WERI-Rb-1 (cell line): Measurements from ENCODE around the gene PDE1A.

Source experiments
- DNase-seq: peaks from one replicate; pipeline ENCODE4 v3.0.0-alpha.2; 2020
- H3K27ac ChIP-seq: fragments of 250-450 bp; sonication (Bioruptor Pico); 2 replicates; pipeline ENCODE4 v1.5.1; 2020; ENCODE audit warnings: mild to moderate bottlenecking, moderate library complexity
- H3K27me3 ChIP-seq: fragments of 250-450 bp; sonication (Bioruptor Pico); 2 replicates; pipeline ENCODE4 v1.5.1; 2021; ENCODE audit warnings: mild to moderate bottlenecking, low read depth, moderate library complexity; ENCODE audit not compliant: insufficient read depth, severe bottlenecking
- H3K36me3 ChIP-seq: fragments of 250-450 bp; sonication (Bioruptor Pico); 2 replicates; pipeline ENCODE4 v1.5.1; 2020; ENCODE audit warnings: mild to moderate bottlenecking, moderate library complexity
- H3K4me3 ChIP-seq: 2 replicates; pipeline ENCODE4 v1.5.1; 2011; ENCODE audit warnings: low read depth, mild to moderate bottlenecking, control low read depth, low read length
- H3K9me3 ChIP-seq: fragments of 250-450 bp; sonication (Bioruptor Pico); 2 replicates; pipeline ENCODE4 v1.5.1; 2021; ENCODE audit warnings: mild to moderate bottlenecking, moderate library complexity; ENCODE audit not compliant: severe bottlenecking
- CTCF ChIP-seq: IDR thresholded peaks from 2 replicates; pipeline ENCODE4 v1.5.1; 2011; ENCODE audit warnings: low read depth, mild to moderate bottlenecking, control low read depth, inconsistent platforms, low read length

The PDE1A gene

GRCh38 chr2:182384860-182385259 is 42.0 kb downstream of the PDE1A start:
- Histone ChIP-seq H3K4me3 (no peak overlapping the region), H3K27ac (no peak overlapping the region), H3K27me3 (no peaks in the 10 kb centered on the region), H3K9me3 (peaks cover 3% of the 10 kb centered on the region), H3K36me3 (no peaks in the 10 kb centered on the region)
- no peak for TF ChIP-seq CTCF
- no peak for DNase-seq

- H3K27me3 ChIP-seq, result no peaks in the 10 kb centered on the region
- DNase-seq, result no peak
- no peak for TF ChIP-seq CTCF
Measured at GRCh38 chr2:182381225-182381624, 45.6 kb downstream of the PDE1A start.

GRCh38 chr2:182379241-182379640 is 47.6 kb downstream of the PDE1A start:
- Histone ChIP-seq H3K4me3 (no peak overlapping the region), H3K27me3 (no peaks in the 10 kb centered on the region), H3K27ac (no peak overlapping the region), H3K36me3 (no peaks in the 10 kb centered on the region), H3K9me3 (no peaks in the 10 kb centered on the region)
- no peak for TF ChIP-seq CTCF
- DNase-seq, result no peak

More at GRCh38 chr2:182381225-182381624, 45.6 kb downstream of the PDE1A start:
- peaks cover 3% of the 10 kb centered on the region for H3K9me3 ChIP-seq
- no peak overlapping the region for H3K4me3 ChIP-seq
- no peaks in the 10 kb centered on the region for H3K36me3 ChIP-seq
- H3K27ac ChIP-seq, result no peak overlapping the region

GRCh38 chr2:182378759-182379158 is 48.1 kb downstream of the PDE1A start:
- no peaks in the 10 kb centered on the region for H3K36me3 ChIP-seq
- H3K27ac ChIP-seq, result no peak overlapping the region
- no peak for TF ChIP-seq CTCF
- no peak overlapping the region for H3K4me3 ChIP-seq
- DNase-seq, result no peak
- H3K9me3 ChIP-seq, result no peaks in the 10 kb centered on the region
- H3K27me3 ChIP-seq, result no peaks in the 10 kb centered on the region

GRCh38 chr2:182377467-182377866 is 49.4 kb downstream of the PDE1A start:
- no peaks in the 10 kb centered on the region for H3K36me3 ChIP-seq
- no peaks in the 10 kb centered on the region for H3K9me3 ChIP-seq
- TF ChIP-seq CTCF, result no peak
- no peak overlapping the region for H3K27ac ChIP-seq
- H3K4me3 ChIP-seq, result no peak overlapping the region
- H3K27me3 ChIP-seq, result no peaks in the 10 kb centered on the region
- DNase-seq, result no peak

GRCh38 chr2:182375862-182376261 is 51.0 kb downstream of the PDE1A start:
- H3K27ac ChIP-seq, result no peak overlapping the region
- no peaks in the 10 kb centered on the region for H3K36me3 ChIP-seq
- no peaks in the 10 kb centered on the region for H3K9me3 ChIP-seq
- TF ChIP-seq CTCF, result no peak
- DNase-seq, result no peak
- no peak overlapping the region for H3K4me3 ChIP-seq
- no peaks in the 10 kb centered on the region for H3K27me3 ChIP-seq
